GM12878 (cell line): ENCODE results near the gene HSF4.

Source experiments
- EZH2 ChIP-seq: IDR thresholded peaks from 2 replicates; pipeline ENCODE4 v1.6.1; 2012; ENCODE audit warnings: low read depth, mild to moderate bottlenecking, control low read depth, inconsistent platforms, low read length, borderline replicate concordance; ENCODE audit not compliant: control insufficient read depth
- MYC ChIP-seq: IDR thresholded peaks from 2 replicates; pipeline ENCODE4 v1.6.1; 2011; ENCODE audit warnings: mild to moderate bottlenecking, low read length, moderate library complexity, inconsistent platforms; ENCODE audit not compliant: insufficient read depth, insufficient replicate concordance, insufficient read length, severe bottlenecking
- RFX5 ChIP-seq: IDR thresholded peaks from 2 replicates; pipeline ENCODE4 v1.6.1; 2011; ENCODE audit warnings: low read depth, low read length, improper control_type of control experiment
- TCF3 ChIP-seq: IDR thresholded peaks from 2 replicates; pipeline ENCODE4 v1.6.1; 2012; ENCODE audit warnings: low read depth, mild to moderate bottlenecking, low read length, borderline replicate concordance; ENCODE audit not compliant: insufficient read depth
- ZNF592 ChIP-seq: fragments of 450-650 bp; IDR thresholded peaks from 2 replicates; pipeline ENCODE4 v1.6.1; 2017; ENCODE audit warnings: mild to moderate bottlenecking, moderate library complexity

- no peak for TF ChIP-seq MYC
- no peak for TF ChIP-seq TCF3
- TF ChIP-seq EZH2, result no peak
- TF ChIP-seq RFX5, result no peak
- no peak for TF ChIP-seq ZNF592
Measured at GRCh38 chr16:67157892-67158635, 6.5 kb upstream of the HSF4 start.
